Smooth muscle cell (in vitro differentiated cells): Measurements from ENCODE around the gene PROM2. TPM values are rescaled to one million over a fixed set of nuclear protein-coding genes. Genes with fewer than 3 reads are reported as not detected.

Experiments
- DNase-seq: peaks from one replicate; lab custom pipeline; 2025; ENCODE audit not compliant: unreplicated experiment; lab: John Stamatoyannopoulos, UW
- H2AFZ ChIP-seq: fragments of 200-600 bp; sonication (generic); 2 replicates; pipeline ENCODE4 v1.6.0; 2016; ENCODE audit warnings: antibody characterized with exemption, low read depth, mild to moderate bottlenecking
- H3F3A ChIP-seq: fragments of 200-600 bp; sonication (generic); 2 replicates; pipeline ENCODE4 v1.6.0; 2017; ENCODE audit warnings: antibody characterized with exemption, low read depth
- H3K27ac ChIP-seq: fragments of 200-600 bp; sonication (generic); 2 replicates; pipeline ENCODE4 v1.5.1; 2016; ENCODE audit warnings: low read depth, mild to moderate bottlenecking
- H3K27me3 ChIP-seq: fragments of 200-600 bp; sonication (generic); 2 replicates; pipeline ENCODE4 v1.6.1; 2016; ENCODE audit warnings: low read depth, mild to moderate bottlenecking
- H3K36me3 ChIP-seq: fragments of 200-600 bp; sonication (generic); 2 replicates; pipeline ENCODE4 v1.5.1; 2016; ENCODE audit warnings: low read depth
- H3K4me1 ChIP-seq: fragments of 200-600 bp; sonication (generic); 2 replicates; pipeline ENCODE4 v1.5.1; 2016; ENCODE audit warnings: low read depth
- H3K4me2 ChIP-seq: fragments of 200-600 bp; sonication (generic); 2 replicates; pipeline ENCODE4 v1.6.0; 2016; ENCODE audit warnings: mild to moderate bottlenecking
- H3K4me3 ChIP-seq: fragments of 200-600 bp; sonication (generic); 2 replicates; pipeline ENCODE4 v1.5.1; 2016; ENCODE audit warnings: mild to moderate bottlenecking
- H3K79me2 ChIP-seq: fragments of 200-600 bp; sonication (generic); 2 replicates; pipeline ENCODE4 v1.6.0; 2016; ENCODE audit warnings: low read depth, mild to moderate bottlenecking
- H3K9ac ChIP-seq: fragments of 200-600 bp; sonication (generic); 2 replicates; pipeline ENCODE4 v1.6.0; 2016; ENCODE audit warnings: low read depth
- H3K9me3 ChIP-seq: fragments of 200-600 bp; sonication (generic); replicated peaks from 2 replicates; pipeline ENCODE4 v1.5.1; 2016; ENCODE audit warnings: low read depth
- H4K20me1 ChIP-seq: fragments of 200-600 bp; sonication (generic); 2 replicates; pipeline ENCODE4 v1.6.0; 2016; ENCODE audit warnings: low read depth
- CTCF ChIP-seq: fragments of 200-600 bp; sonication (generic); IDR thresholded peaks from 2 replicates; pipeline ENCODE4 v1.5.1; 2017; ENCODE audit warnings: borderline replicate concordance, mild to moderate bottlenecking, antibody characterized with exemption; ENCODE audit not compliant: insufficient read depth, poor library complexity, severe bottlenecking
- WGBS: methylation state at CpG from one replicate; pipeline ENCODE4 v1.1.7; 2016; ENCODE audit warnings: low lambda C conversion rate; 5-methylcytosine and 5-hydroxymethylcytosine counted together
- polyA plus RNA-seq: library from polyadenylated mRNA; unstranded; fragments of >200 nt; fragmentation: Nextera tagmentation; extraction: Ambion mirVana; gene quantifications from 2 replicates; pipeline ENCODE4 v1.2.1, GENCODE V29; 2016
- total RNA-seq: library from RNA; depleted of rRNA; stranded (reverse); fragments of >200 nt; gene quantifications from 2 replicates; pipeline ENCODE4 v1.2.3, GENCODE V29; 2014

PROM2 gene
- total and polyA plus RNA-seq, 2 experiments from 2014 or later: 0.70 to 4.2 TPM

GRCh38 chr2:95325590-95326432 lies 51.6 kb downstream of the PROM2 start:
- Histone ChIP-seq H2AFZ (no peak overlapping the region), H3F3A (no peaks in the 10 kb centered on the region), H3K27ac (no peak overlapping the region), H4K20me1 (no peaks in the 10 kb centered on the region), H3K27me3 (no peaks in the 10 kb centered on the region), H3K36me3 (no peaks in the 10 kb centered on the region), H3K4me3 (no peak overlapping the region), H3K4me1 (no peaks in the 10 kb centered on the region), H3K9me3 (no peaks in the 10 kb centered on the region), H3K9ac (no peak overlapping the region), H3K79me2 (no peaks in the 10 kb centered on the region), H3K4me2 (no peak overlapping the region)
- WGBS: 95% methylated on average over 8 of the region's 10 CpGs
- TF ChIP-seq CTCF: no peak
- DNase-seq: no peak

- H3K9ac ChIP-seq: no peak overlapping the region
- H2AFZ ChIP-seq: no peak overlapping the region
- H3K79me2 ChIP-seq: no peaks in the 10 kb centered on the region
- H3K9me3 ChIP-seq: no peaks in the 10 kb centered on the region
- H3K27me3 ChIP-seq: no peaks in the 10 kb centered on the region
- H3K4me2 ChIP-seq: no peak overlapping the region
- no peaks in the 10 kb centered on the region for H3F3A ChIP-seq
- no peak overlapping the region for H3K4me3 ChIP-seq
- H3K4me1 ChIP-seq: no peaks in the 10 kb centered on the region
- TF ChIP-seq CTCF: no peak
- no peak overlapping the region for H3K27ac ChIP-seq
- DNase-seq: no peak
- H3K36me3 ChIP-seq: no peaks in the 10 kb centered on the region
- WGBS: 93% methylated on average over 30 of the region's 30 CpGs
- H4K20me1 ChIP-seq: no peaks in the 10 kb centered on the region
Measured at GRCh38 chr2:95326433-95327140, 52.3 kb downstream of the PROM2 start.

- H3F3A ChIP-seq: no peaks in the 10 kb centered on the region
- no peaks in the 10 kb centered on the region for H3K36me3 ChIP-seq
- no peak for DNase-seq
- no peaks in the 10 kb centered on the region for H3K9me3 ChIP-seq
- no peak overlapping the region for H3K27ac ChIP-seq
- no peaks in the 10 kb centered on the region for H3K79me2 ChIP-seq
- H4K20me1 ChIP-seq: no peaks in the 10 kb centered on the region
- H2AFZ ChIP-seq: no peak overlapping the region
- no peaks in the 10 kb centered on the region for H3K4me1 ChIP-seq
- no peak for TF ChIP-seq CTCF
- no peak overlapping the region for H3K4me3 ChIP-seq
- WGBS: 89% methylated on average over 7 of the region's 7 CpGs
- no peak overlapping the region for H3K9ac ChIP-seq
- no peaks in the 10 kb centered on the region for H3K27me3 ChIP-seq
- H3K4me2 ChIP-seq: no peak overlapping the region
Measured at GRCh38 chr2:95327861-95328260, 53.6 kb downstream of the PROM2 start.
